ENCODE measurements around the gene BABAM2. TPM values are rescaled to one million over a fixed set of nuclear protein-coding genes. Genes with fewer than 3 reads are reported as not detected.

The BABAM2 gene
- total RNA-seq, 1 experiment from 2014 or later, result 27.1 TPM

- H3K27me3 Mint-ChIP-seq (ENCODE audit: low read depth), result no peaks in the 10 kb centered on the region
- Histone ChIP-seq H2BK15ac (ENCODE audit: low read depth, low read length) (no peak overlapping the region), H3K18ac (ENCODE audit: insufficient read length, low read depth, low read length) (no peak overlapping the region), H2BK20ac (ENCODE audit: low read depth, low read length, poor library complexity, severe bottlenecking) (no peak overlapping the region), H2AK5ac (ENCODE audit: insufficient read length, low read length) (no peak overlapping the region), H2BK5ac (ENCODE audit: insufficient read length, low read length) (no peak overlapping the region), H3K27ac (ENCODE audit: insufficient read length, low read depth, low read length) (no peak overlapping the region), H3K79me1 (ENCODE audit: insufficient read depth, low read depth, low read length, poor library complexity, severe bottlenecking) (no peaks in the 10 kb centered on the region), H3K14ac (ENCODE audit: insufficient read depth, low read length) (no peak overlapping the region), H3K23ac (ENCODE audit: insufficient read length, low read depth, low read length) (no peak overlapping the region), H4K20me1 (ENCODE audit: control insufficient read depth, insufficient read depth, insufficient read length) (no peaks in the 10 kb centered on the region), H3K79me2 (ENCODE audit: insufficient read depth, low read length) (no peaks in the 10 kb centered on the region), H3K4me1 (ENCODE audit: insufficient read depth, low read length) (no peaks in the 10 kb centered on the region), H2AFZ (ENCODE audit: low read length) (no peak overlapping the region), H2BK120ac (ENCODE audit: low read depth, low read length, poor library complexity, severe bottlenecking) (no peak overlapping the region), H4K91ac (ENCODE audit: insufficient read length, low read depth, low read length) (no peak overlapping the region), H3T11ph (ENCODE audit: low read length) (no peak overlapping the region), H3K23me2 (ENCODE audit: insufficient read length, low read depth, low read length, poor library complexity, severe bottlenecking) (no peaks in the 10 kb centered on the region), H3K56ac (ENCODE audit: insufficient read length, low read depth, low read length) (no peak overlapping the region), H3K27me3 (ENCODE audit: insufficient read depth, low read length) (no peaks in the 10 kb centered on the region), H4K5ac (ENCODE audit: insufficient read length, low read depth, low read length) (no peak overlapping the region), H3K4me2 (ENCODE audit: insufficient read depth, insufficient read length, low read length) (no peak overlapping the region), H3K4ac (ENCODE audit: low read depth, low read length) (no peak overlapping the region), H2BK12ac (ENCODE audit: insufficient read length, low read depth, low read length) (no peak overlapping the region), H4K8ac (replicated peaks; ENCODE audit: insufficient read length, low read depth, low read length) (no peak overlapping the region), H3K9ac (ENCODE audit: extremely low read depth, insufficient read length, low read length) (no peak overlapping the region), H3K9me3 (ENCODE audit: control insufficient read depth, low read depth, low read length) (no peaks in the 10 kb centered on the region)
- no peak overlapping the region for H3K4me3 Mint-ChIP-seq
- no peak for TF ChIP-seq CTCF (conservative IDR thresholded peaks at IDR 0.05)
- H3K4me1 Mint-ChIP-seq, result no peaks in the 10 kb centered on the region
- no peak overlapping the region for H3K27ac Mint-ChIP-seq
- no CpG with 5 or more reads among the region's 2 CpGs for WGBS (ENCODE audit: extremely low coverage, insufficient read length, low lambda C conversion rate)
- DNase-seq, result no peak
- H3K9me3 Mint-ChIP-seq, result no peaks in the 10 kb centered on the region
- H3K36me3 Mint-ChIP-seq (ENCODE audit: insufficient read depth in 1 of 3, low read depth in 3 of 3), result peaks cover 0 to 3% (median 0%) of the 10 kb centered on the region in 3 experiments; a peak in 2 of 7 replicates
These were observed 246.7 kb downstream of the BABAM2 start for GRCh38 chr2:28137221-28137620.

Measured in H9 (cell line).